ENCODE data around the gene SMARCA4. TPM values are rescaled to one million over a fixed set of nuclear protein-coding genes. Genes with fewer than 3 reads are reported as not detected.

Gene SMARCA4
- total and polyA plus RNA-seq, 11 donors: 34.1 to 70.9 (median 48.6) TPM

DNA sequence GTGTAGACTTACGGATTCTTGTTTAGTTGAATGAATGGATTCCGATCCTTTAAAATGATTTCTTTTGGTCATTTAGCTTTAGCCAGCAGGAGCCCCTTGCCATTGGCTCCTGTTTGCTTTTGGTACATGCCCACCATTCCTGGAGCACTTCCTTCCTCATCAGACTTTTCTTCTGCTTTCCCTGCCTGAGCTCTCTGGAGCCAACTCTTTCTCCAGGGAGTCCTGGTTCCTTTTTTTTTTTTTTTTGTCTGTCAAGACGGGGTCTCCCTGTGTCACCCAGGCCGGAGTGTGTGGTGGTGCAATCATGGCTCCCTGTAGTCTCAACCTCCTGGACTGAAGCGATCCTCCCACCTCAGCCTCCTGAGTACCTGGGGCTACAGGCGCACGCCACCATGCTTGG lies 37.8 kb downstream of the SMARCA4 start:
- no peak overlapping the region for H3K4me3 ChIP-seq
- H3K36me3 ChIP-seq: peaks cover 2 to 100% (median 95%) of the 10 kb centered on the region in 9 donors
- H3K27ac ChIP-seq: peak overlapping the region in 1 of 12 donors; percentile 13
- H3K4me1 ChIP-seq: peaks cover 0 to 10% (median 0%) of the 10 kb centered on the region in 12 donors
- intact Hi-C loops (cut with DNase I): loop anchor here in 2 of 10 donors (5.0 to 10.0 kb wide), 2 partner anchors 54 to 61 kb away; no protein-coding TSS in a partner anchor
- TF ChIP-seq, protein P1, sequence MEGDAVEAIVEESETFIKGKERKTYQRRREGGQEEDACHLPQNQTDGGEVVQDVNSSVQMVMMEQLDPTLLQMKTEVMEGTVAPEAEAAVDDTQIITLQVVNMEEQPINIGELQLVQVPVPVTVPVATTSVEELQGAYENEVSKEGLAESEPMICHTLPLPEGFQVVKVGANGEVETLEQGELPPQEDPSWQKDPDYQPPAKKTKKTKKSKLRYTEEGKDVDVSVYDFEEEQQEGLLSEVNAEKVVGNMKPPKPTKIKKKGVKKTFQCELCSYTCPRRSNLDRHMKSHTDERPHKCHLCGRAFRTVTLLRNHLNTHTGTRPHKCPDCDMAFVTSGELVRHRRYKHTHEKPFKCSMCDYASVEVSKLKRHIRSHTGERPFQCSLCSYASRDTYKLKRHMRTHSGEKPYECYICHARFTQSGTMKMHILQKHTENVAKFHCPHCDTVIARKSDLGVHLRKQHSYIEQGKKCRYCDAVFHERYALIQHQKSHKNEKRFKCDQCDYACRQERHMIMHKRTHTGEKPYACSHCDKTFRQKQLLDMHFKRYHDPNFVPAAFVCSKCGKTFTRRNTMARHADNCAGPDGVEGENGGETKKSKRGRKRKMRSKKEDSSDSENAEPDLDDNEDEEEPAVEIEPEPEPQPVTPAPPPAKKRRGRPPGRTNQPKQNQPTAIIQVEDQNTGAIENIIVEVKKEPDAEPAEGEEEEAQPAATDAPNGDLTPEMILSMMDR (IDR thresholded peaks at IDR 0.05): no peak
- TF ChIP-seq POLR2A (IDR thresholded peaks at IDR 0.05): no peak
- no peaks in the 10 kb centered on the region for H3K9me3 ChIP-seq
- WGBS, 4 donors: 93 to 98% (median 96%) methylated on average over 7 of the region's 7 CpGs
- ATAC-seq: no peak
- no peak for DNase-seq
- H3K27me3 ChIP-seq: no peaks in the 10 kb centered on the region

DNA sequence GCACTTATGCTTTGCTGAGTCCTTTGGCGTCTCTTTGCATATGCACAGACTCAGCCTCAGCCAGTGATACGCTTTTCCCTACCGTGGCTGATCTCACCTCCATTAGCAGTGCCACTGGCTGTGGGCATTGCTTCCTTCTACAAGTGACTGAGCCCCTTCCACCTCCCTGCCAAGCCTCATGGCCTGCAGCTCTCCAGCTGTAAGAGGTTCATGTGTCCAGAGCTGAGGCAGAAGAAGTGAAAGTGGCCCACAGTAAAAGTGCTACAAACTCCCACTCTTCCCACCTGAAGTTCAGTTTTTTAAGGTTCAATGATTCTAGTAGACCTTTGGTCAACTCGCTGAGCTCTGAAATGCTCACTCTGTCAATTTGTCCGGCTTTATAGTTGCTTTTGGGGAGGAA lies 44.7 kb downstream of the SMARCA4 start:
- DNase-seq: no peak
- no peaks in the 10 kb centered on the region for H3K27me3 ChIP-seq
- H3K4me1 ChIP-seq: no peaks in the 10 kb centered on the region
- H3K27ac ChIP-seq: no peak overlapping the region
- no peak overlapping the region for H3K4me3 ChIP-seq
- 78 to 93% (median 91%) methylated on average over 5 of the region's 5 CpGs for WGBS, 4 donors
- no peaks in the 10 kb centered on the region for H3K9me3 ChIP-seq
- intact Hi-C loops (cut with DNase I): no loop called here
- H3K36me3 ChIP-seq: peaks cover 0 to 98% (median 85%) of the 10 kb centered on the region in 9 donors
- TF ChIP-seq POLR2A (IDR thresholded peaks at IDR 0.05): no peak
- TF ChIP-seq, protein P1 (IDR thresholded peaks at IDR 0.05): no peak
- no peak for ATAC-seq

DNA sequence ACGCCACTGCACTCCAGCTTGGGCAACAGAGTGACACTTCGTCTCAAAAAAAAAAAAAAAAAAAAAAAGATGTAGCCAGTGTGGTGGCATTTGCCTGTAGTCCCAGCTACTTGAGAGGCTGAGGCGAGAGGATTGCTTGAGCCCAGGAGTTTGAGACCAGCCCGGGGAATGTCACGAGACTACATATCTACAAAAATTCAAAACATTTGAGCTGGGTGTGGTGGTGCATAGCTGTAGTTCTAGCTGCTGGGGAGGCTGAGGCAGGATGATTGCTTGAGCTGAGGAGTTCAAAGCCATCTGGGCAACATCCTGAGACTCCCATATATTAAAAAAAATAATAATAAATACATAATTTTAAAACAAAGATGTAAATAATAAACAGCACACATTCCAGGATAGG lies 46.6 kb downstream of the SMARCA4 start:
- intact Hi-C loops (cut with DNase I): no loop called here
- Histone ChIP-seq H3K36me3 (peaks cover 0 to 98% (median 87%) of the 10 kb centered on the region in 9 donors), H3K4me1 (no peaks in the 10 kb centered on the region), H3K27me3 (no peaks in the 10 kb centered on the region), H3K27ac (no peak overlapping the region), H3K4me3 (no peak overlapping the region), H3K9me3 (no peaks in the 10 kb centered on the region)
- ATAC-seq (no peak), DNase-seq (no peak)
- TF ChIP-seq, protein P1 (IDR thresholded peaks at IDR 0.05): no peak
- TF ChIP-seq POLR2A (IDR thresholded peaks at IDR 0.05): no peak
- WGBS, 4 donors: 83 to 91% (median 89%) methylated on average over 5 of the region's 5 CpGs

DNA sequence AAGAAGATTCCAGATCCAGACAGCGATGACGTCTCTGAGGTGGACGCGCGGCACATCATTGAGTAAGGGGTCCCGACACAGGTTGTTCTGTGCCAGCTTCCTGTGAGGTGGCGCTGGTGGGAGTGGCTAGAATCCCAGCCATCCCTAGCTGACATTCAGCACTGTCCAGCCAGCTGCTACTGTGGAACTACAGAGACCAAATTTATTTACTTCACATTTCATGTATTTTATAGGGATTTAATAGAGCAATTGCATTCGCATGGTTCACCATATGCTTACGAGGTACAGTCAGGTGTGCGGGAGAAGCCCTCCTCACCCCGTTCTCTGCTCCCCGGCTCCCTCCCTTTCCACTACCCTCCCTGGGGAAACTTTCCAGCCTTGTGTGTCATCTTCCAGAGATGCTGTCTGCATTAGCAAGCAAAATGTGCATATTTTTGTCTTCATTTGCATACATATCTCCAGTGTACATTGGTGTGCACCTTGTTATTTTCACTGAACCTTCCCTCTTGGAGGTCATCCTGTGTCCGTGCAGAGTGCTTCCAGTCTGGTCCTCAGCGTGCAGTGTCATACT lies 47.2 kb downstream of the SMARCA4 start:
- no peak for TF ChIP-seq POLR2A (IDR thresholded peaks at IDR 0.05)
- TF ChIP-seq, protein P1 (IDR thresholded peaks at IDR 0.05): no peak
- no peaks in the 10 kb centered on the region for H3K4me1 ChIP-seq
- no peak for DNase-seq
- H3K9me3 ChIP-seq: no peaks in the 10 kb centered on the region
- no peaks in the 10 kb centered on the region for H3K27me3 ChIP-seq
- H3K27ac ChIP-seq: no peak overlapping the region
- intact Hi-C loops (cut with DNase I): no loop called here
- no peak for ATAC-seq
- 94 to 97% (median 96%) methylated on average over 14 of the region's 14 CpGs for WGBS, 4 donors
- peaks cover 0 to 98% (median 89%) of the 10 kb centered on the region in 9 donors for H3K36me3 ChIP-seq
- no peak overlapping the region for H3K4me3 ChIP-seq
